Endothelial cell of umbilical vein (primary cell): Measurements from ENCODE around the gene BACE1-AS. TPM values are rescaled to one million over a fixed set of nuclear protein-coding genes. Genes with fewer than 3 reads are reported as not detected.

Experiments used
- BruUV-seq: library from RNA; stranded (reverse); fragments of 400-500 nt; replicated peaks from 2 replicates; lab custom pipeline; 2021; lab: Mats Ljungman, UMichigan
- CTCF ChIA-PET: fragments of 300-600, 350-600 bp; sonication (Branson Sonifier 250); formaldehyde crosslinking; loops from one replicate; lab custom pipeline; 2021; ENCODE audit warnings: antibody characterized with exemption, inconsistent platforms; lab: Charles Lee
- POLR2A ChIA-PET: fragments of 300-600, 350-600 bp; sonication (Branson Sonifier 250); formaldehyde crosslinking; loops from one replicate; lab custom pipeline; 2021; ENCODE audit warnings: antibody characterized with exemption, inconsistent platforms; lab: Charles Lee
- DNase-seq: peaks from one replicate; pipeline ENCODE4 v3.0.0-alpha.2; 2011; ENCODE audit warnings: low read depth, low spot score
- FAIRE-seq: peaks from 2 replicates; lab custom pipeline; 2011; peaks lifted over from hg19 to GRCh38; lab: Jason Lieb, UNC
- H2AFZ ChIP-seq: 2 replicates; pipeline ENCODE4 v1.6.0; 2012; ENCODE audit warnings: low read depth, low read length, control low read depth, inconsistent platforms
- H3K27ac ChIP-seq: 2 replicates; pipeline ENCODE4 v1.5.1; 2011; ENCODE audit warnings: low read depth, mild to moderate bottlenecking, control low read depth, low read length, moderate library complexity; ENCODE audit not compliant: insufficient read depth
- H3K27me3 ChIP-seq, 2 experiments: 2 replicates each; pipeline versions ENCODE4 v1.6.0 to v1.6.1; 2011; ENCODE audit warnings: low read length in 2 of 2, mixed read lengths in 1 of 2; ENCODE audit not compliant: control insufficient read depth in 2 of 2, insufficient read depth in 2 of 2
- H3K36me3 ChIP-seq, 2 experiments: 2 replicates in 1 of 2; 3 replicates in 1 of 2; pipeline ENCODE4 v1.5.1; 2011; ENCODE audit warnings: low read length in 2 of 2, mild to moderate bottlenecking in 1 of 2, moderate library complexity in 1 of 2; ENCODE audit not compliant: control insufficient read depth in 2 of 2, insufficient read depth in 2 of 2; ENCODE audit errors: extremely low read depth in 1 of 2
- H3K4me1 ChIP-seq: 3 replicates; pipeline ENCODE4 v1.5.1; 2011; ENCODE audit warnings: mild to moderate bottlenecking, low read length; ENCODE audit not compliant: control insufficient read depth, insufficient read depth; ENCODE audit errors: extremely low read depth
- H3K4me2 ChIP-seq: 2 replicates; pipeline ENCODE4 v1.6.1; 2011; ENCODE audit warnings: low read length, control low read depth, mixed read lengths; ENCODE audit not compliant: insufficient read depth
- H3K4me3 ChIP-seq, 3 experiments: fragments of 200-600 bp in 1 of 3; sonication (generic), shearing (Covaris generic) in 1 of 3; replicated peaks in 1 of 3; 2 replicates each; pipeline ENCODE4 v1.5.1; 2011 to 2016; ENCODE audit warnings: control low read depth in 3 of 3, low read length in 3 of 3, mild to moderate bottlenecking in 2 of 3, inconsistent platforms in 1 of 3, low read depth in 1 of 3, moderate library complexity in 1 of 3; ENCODE audit not compliant: insufficient read depth in 1 of 3
- H3K79me2 ChIP-seq: 2 replicates; pipeline ENCODE4 v1.6.0; 2012; ENCODE audit warnings: low read length, inconsistent platforms; ENCODE audit not compliant: control insufficient read depth, insufficient read depth
- H3K9ac ChIP-seq: replicated peaks from 2 replicates; pipeline ENCODE3; 2011; ENCODE audit warnings: low read length, control low read depth; ENCODE audit not compliant: insufficient read depth; ENCODE audit errors: extremely low read depth
- H3K9me1 ChIP-seq: replicated peaks from 3 replicates; pipeline ENCODE4 v1.6.0; 2011; ENCODE audit warnings: mild to moderate bottlenecking, low read length; ENCODE audit not compliant: control insufficient read depth, insufficient read depth; ENCODE audit errors: extremely low read depth
- H3K9me3 ChIP-seq: replicated peaks from 2 replicates; pipeline ENCODE4 v1.5.1; 2012; ENCODE audit warnings: low read length, inconsistent platforms; ENCODE audit not compliant: control insufficient read depth, insufficient read depth
- H4K20me1 ChIP-seq: replicated peaks from 2 replicates; pipeline ENCODE3; 2011; ENCODE audit warnings: mild to moderate bottlenecking, low read length; ENCODE audit not compliant: control insufficient read depth, insufficient read depth; ENCODE audit errors: extremely low read depth
- FOS ChIP-seq: IDR thresholded peaks from 2 replicates; pipeline ENCODE4 v1.6.1; 2011; ENCODE audit warnings: mild to moderate bottlenecking, low read length, moderate library complexity, borderline replicate concordance; ENCODE audit not compliant: insufficient read depth
- GATA2 ChIP-seq: IDR thresholded peaks from 2 replicates; pipeline ENCODE4 v1.7.0; 2011; ENCODE audit warnings: low read depth, mild to moderate bottlenecking, moderate library complexity, mixed read lengths, low read length; ENCODE audit not compliant: insufficient read length, insufficient read depth
- JUN ChIP-seq: IDR thresholded peaks from 2 replicates; pipeline ENCODE4 v1.6.1; 2011; ENCODE audit warnings: borderline replicate concordance, low read depth; ENCODE audit not compliant: insufficient read length, insufficient read depth
- POLR2A ChIP-seq: IDR thresholded peaks from 2 replicates; pipeline ENCODE4 v1.6.1; 2012; ENCODE audit warnings: low read depth, mild to moderate bottlenecking, control low read depth, low read length
- POLR2AphosphoS5 ChIP-seq: IDR thresholded peaks from 2 replicates; pipeline ENCODE4 v1.6.1; 2012; ENCODE audit warnings: low read depth, mild to moderate bottlenecking, control low read depth, low read length, moderate library complexity; ENCODE audit not compliant: insufficient read depth
- dilution Hi-C: fragments of 300-500 bp; cut with MboI; formaldehyde crosslinking; loops from one replicate; pipeline ENCODE4 v1.15.0; 2019; ENCODE audit warnings: low sequenced_read_pairs; ENCODE audit not compliant: extremely low pct_ligation_motif_present
- intact Hi-C: fragments of 100-400 bp; cut with micrococcal nuclease; formaldehyde crosslinking; loops from one replicate; pipeline ENCODE4 v1.10.0; 2022
- polyA plus RNA-seq, 4 experiments: library from polyadenylated mRNA; depleted of rRNA in 3 of 4; stranded (reverse) in 3 of 4; unstranded in 1 of 4; fragments of >200 nt; gene quantifications; 2 replicates each; pipeline versions ENCODE4 v1.2.1 to v1.2.3, GENCODE V29; 2011 to 2012; ENCODE audit warnings: missing spikeins in 1 of 4
- total RNA-seq: library from RNA; stranded (reverse); gene quantifications from 2 replicates; pipeline ENCODE4 v1.2.3, GENCODE V29; 2021
- TF ChIP-seq, protein P1 (sequence below): IDR thresholded peaks from 2 replicates; pipeline ENCODE4 v1.6.1; 2011; ENCODE audit not compliant: insufficient read depth, insufficient read length
- TF ChIP-seq, protein P2 (sequence below), 2 donors: IDR thresholded peaks; 1 replicate in 1 of 2; 2 replicates in 1 of 2; pipeline ENCODE4 v1.5.1; 2011; ENCODE audit warnings: low read length in 2 of 2, mild to moderate bottlenecking in 2 of 2, moderate library complexity in 2 of 2, control low read depth in 1 of 2, inconsistent platforms in 1 of 2, low read depth in 1 of 2; ENCODE audit not compliant: insufficient read depth in 1 of 2; ENCODE audit errors: extremely low read depth in 1 of 2

BACE1-AS gene
- total and polyA plus RNA-seq, 2 donors (not counting 3 experiments of a cell fraction or from before 2014, with no cell fraction given): 7.6 to 8.1 TPM

DNA sequence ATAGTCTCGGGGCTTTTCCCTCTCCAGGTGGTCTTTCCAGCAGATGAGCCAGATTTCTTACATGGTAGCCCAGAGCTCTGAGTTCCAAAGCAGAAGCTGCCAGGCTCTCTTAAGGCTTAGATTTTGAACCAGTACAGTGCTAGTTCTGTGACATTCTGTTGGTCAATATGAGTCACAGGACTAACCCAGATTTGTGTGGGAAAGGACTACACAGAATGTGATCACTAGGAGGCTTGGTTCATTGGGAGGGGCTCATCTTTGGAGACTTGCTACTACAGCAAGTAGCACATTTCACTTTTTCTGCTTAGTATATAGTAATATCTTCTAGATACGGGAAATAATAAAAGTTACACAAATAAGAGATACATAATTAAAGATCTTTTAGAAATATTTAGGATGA is 34.6 kb upstream of the BACE1-AS start:
- no peaks in the 10 kb centered on the region for H3K79me2 ChIP-seq
- dilution Hi-C loops: no loop called here

More for the DNA sequence above, 34.6 kb upstream of the BACE1-AS start:
- Histone ChIP-seq H2AFZ (no peak overlapping the region), H3K4me1 (no peaks in the 10 kb centered on the region), H3K9me3 (no peaks in the 10 kb centered on the region), H3K9ac (no peak overlapping the region), H3K27me3 (no peaks in the 10 kb centered on the region), H3K9me1 (no peaks in the 10 kb centered on the region), H3K36me3 (peaks cover 2 to 4% of the 10 kb centered on the region in 2 experiments), H3K4me3 (no peak overlapping the region), H3K27ac (no peak overlapping the region), H3K4me2 (no peak overlapping the region), H4K20me1 (no peaks in the 10 kb centered on the region)
- BruUV-seq: no TSS peak
- DNase-seq (no peak), FAIRE-seq (no peak)
- ChIA-PET POLR2A (no interaction called here), CTCF (interaction anchor here (1.5 kb wide), 1 partner anchor 17 kb away, joined by 4 read pairs; no protein-coding TSS in a partner anchor)
- TF ChIP-seq POLR2A (no peak), FOS (no peak), POLR2AphosphoS5 (no peak), GATA2 (no peak), JUN (no peak)
- TF ChIP-seq, protein P1, sequence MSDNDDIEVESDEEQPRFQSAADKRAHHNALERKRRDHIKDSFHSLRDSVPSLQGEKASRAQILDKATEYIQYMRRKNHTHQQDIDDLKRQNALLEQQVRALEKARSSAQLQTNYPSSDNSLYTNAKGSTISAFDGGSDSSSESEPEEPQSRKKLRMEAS: no peak
- TF ChIP-seq, protein P2, sequence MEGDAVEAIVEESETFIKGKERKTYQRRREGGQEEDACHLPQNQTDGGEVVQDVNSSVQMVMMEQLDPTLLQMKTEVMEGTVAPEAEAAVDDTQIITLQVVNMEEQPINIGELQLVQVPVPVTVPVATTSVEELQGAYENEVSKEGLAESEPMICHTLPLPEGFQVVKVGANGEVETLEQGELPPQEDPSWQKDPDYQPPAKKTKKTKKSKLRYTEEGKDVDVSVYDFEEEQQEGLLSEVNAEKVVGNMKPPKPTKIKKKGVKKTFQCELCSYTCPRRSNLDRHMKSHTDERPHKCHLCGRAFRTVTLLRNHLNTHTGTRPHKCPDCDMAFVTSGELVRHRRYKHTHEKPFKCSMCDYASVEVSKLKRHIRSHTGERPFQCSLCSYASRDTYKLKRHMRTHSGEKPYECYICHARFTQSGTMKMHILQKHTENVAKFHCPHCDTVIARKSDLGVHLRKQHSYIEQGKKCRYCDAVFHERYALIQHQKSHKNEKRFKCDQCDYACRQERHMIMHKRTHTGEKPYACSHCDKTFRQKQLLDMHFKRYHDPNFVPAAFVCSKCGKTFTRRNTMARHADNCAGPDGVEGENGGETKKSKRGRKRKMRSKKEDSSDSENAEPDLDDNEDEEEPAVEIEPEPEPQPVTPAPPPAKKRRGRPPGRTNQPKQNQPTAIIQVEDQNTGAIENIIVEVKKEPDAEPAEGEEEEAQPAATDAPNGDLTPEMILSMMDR (IDR thresholded peaks at IDR 0.05; ENCODE audit: extremely low read depth in 1 of 2, insufficient read depth in 1 of 2, low read depth in 1 of 2, low read length in 2 of 2): no peak
- intact Hi-C loops: no loop called here
